GM06990 (cell line): ENCODE results near the gene PDX1.

ENCODE experiments used
- DNase-seq: peaks from one replicate; pipeline ENCODE4 v3.0.0-alpha.2; 2011; ENCODE audit not compliant: insufficient read length; ENCODE audit errors: extremely low read depth
- H3K27me3 ChIP-seq: replicated peaks from 2 replicates; pipeline ENCODE4 v1.6.0; 2011; ENCODE audit warnings: low read length; ENCODE audit not compliant: control insufficient read depth, insufficient read depth
- H3K36me3 ChIP-seq: 2 replicates; pipeline ENCODE4 v1.5.1; 2011; ENCODE audit warnings: low read length; ENCODE audit not compliant: control insufficient read depth, insufficient read depth
- H3K4me3 ChIP-seq: replicated peaks from 2 replicates; pipeline ENCODE4 v1.5.1; 2011; ENCODE audit warnings: low read depth, mild to moderate bottlenecking, control low read depth, low read length
- CTCF ChIP-seq: IDR thresholded peaks from 2 replicates; pipeline ENCODE4 v1.5.1; 2011; ENCODE audit warnings: low read length, control low read depth, mild to moderate bottlenecking, inconsistent platforms; ENCODE audit not compliant: insufficient read depth, poor library complexity, severe bottlenecking

The PDX1 gene

GRCh38 chr13:27919934-27920676 is at the start of gene PDX1:
PDX1 (plus strand) TSS chr13:27920000; CDS start chr13:27920139, 139 bp downstream.
- Histone ChIP-seq H3K4me3 (peak within 1 kb of the TSS; percentile 38), H3K36me3 (no peaks in the 10 kb centered on the region), H3K27me3 (no peaks in the 10 kb centered on the region; the same call in 1 of the 2 replicates)
- no peak for DNase-seq
- TF ChIP-seq CTCF = no peak

DNA sequence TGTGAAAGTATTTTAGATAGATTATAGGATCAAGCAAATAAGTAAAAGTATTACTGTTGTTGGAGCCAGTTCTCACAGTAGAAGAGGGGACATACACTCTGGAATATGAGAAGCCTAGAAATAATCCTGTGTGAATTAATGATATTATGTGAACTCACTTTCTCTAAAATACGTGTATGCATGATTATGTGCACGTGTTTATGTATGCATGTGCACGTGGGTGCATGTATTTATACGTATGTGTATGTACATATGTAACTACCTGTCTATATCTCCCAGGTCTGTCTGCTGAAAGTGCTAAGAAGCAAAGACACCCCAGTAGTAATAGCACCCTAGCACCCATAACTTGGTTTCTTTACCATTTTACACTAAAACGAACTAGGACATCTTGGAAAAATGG is 41.5 kb upstream of the PDX1 start:
- TF ChIP-seq CTCF = no peak
- H3K4me3 ChIP-seq = no peak overlapping the region
- H3K27me3 ChIP-seq = no peaks in the 10 kb centered on the region; the same call in 1 of the 2 replicates
- no peak for DNase-seq
- H3K36me3 ChIP-seq = no peaks in the 10 kb centered on the region

- H3K27me3 ChIP-seq = no peaks in the 10 kb centered on the region; the same call in 1 of the 2 replicates
- no peak overlapping the region for H3K4me3 ChIP-seq
- H3K36me3 ChIP-seq = no peaks in the 10 kb centered on the region
- TF ChIP-seq CTCF = no peak
- no peak for DNase-seq
These were observed 30.3 kb upstream of the PDX1 start for GRCh38 chr13:27889471-27889870.

DNA sequence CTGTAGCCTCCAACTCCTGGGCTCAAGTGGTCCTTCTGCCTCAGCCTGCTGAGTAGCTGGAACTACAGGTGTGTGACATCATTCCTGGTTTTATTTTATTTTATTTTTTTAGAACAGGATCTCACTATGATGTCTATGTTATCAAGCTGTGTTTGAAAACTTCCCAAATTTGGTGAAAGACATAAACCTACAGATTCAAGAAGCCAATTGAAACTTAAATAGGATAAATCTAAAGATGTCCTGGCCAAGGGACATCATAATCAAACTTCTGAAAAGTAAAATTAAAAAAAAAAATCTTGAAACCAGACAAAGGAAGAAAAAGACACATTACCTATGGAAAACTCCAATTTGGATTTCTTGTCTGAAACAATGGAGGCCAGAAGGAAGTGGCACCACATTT is 23.1 kb upstream of the PDX1 start:
- no peak for TF ChIP-seq CTCF
- no peak for DNase-seq
- H3K27me3 ChIP-seq = no peaks in the 10 kb centered on the region; the same call in 1 of the 2 replicates

GRCh38 chr13:27904719-27905118 is 15.1 kb upstream of the PDX1 start:
- TF ChIP-seq CTCF = no peak
- no peaks in the 10 kb centered on the region; the same call in 1 of the 2 replicates for H3K27me3 ChIP-seq
- no peaks in the 10 kb centered on the region for H3K36me3 ChIP-seq
- no peak overlapping the region for H3K4me3 ChIP-seq
- no peak for DNase-seq

More for the DNA sequence above, 23.1 kb upstream of the PDX1 start:
- Histone ChIP-seq H3K4me3 (no peak overlapping the region), H3K36me3 (no peaks in the 10 kb centered on the region)
